Left renal cortex interstitium (tissue), 4 donors: ENCODE data around the gene TOLLIP. TPM values are rescaled to one million over a fixed set of nuclear protein-coding genes. Genes with fewer than 3 reads are reported as not detected.
"Not testable (repeated sequence)": the region's sequence is repeated elsewhere in the genome, so short reads cannot be mapped to it uniquely, and the experiment has no call there.

ENCODE experiments used
- DNase-seq, 4 donors: peaks; one replicate each; pipeline ENCODE4 v3.0.0-alpha.2; 2013; ENCODE audit warnings: low read depth in 4 of 4, low spot score in 2 of 4, missing footprints in 1 of 4
- polyA plus RNA-seq, 4 donors: library from polyadenylated mRNA; unstranded; fragments of 120-200 nt; gene quantifications; one replicate each; pipeline ENCODE4 v1.2.1, GENCODE V29; 2013; ENCODE audit not compliant: insufficient read length in 4 of 4

Gene TOLLIP
- 10 to 100 TPM; 33.0 to 51.5 (median 45.6) TPM for polyA plus RNA-seq

DNA sequence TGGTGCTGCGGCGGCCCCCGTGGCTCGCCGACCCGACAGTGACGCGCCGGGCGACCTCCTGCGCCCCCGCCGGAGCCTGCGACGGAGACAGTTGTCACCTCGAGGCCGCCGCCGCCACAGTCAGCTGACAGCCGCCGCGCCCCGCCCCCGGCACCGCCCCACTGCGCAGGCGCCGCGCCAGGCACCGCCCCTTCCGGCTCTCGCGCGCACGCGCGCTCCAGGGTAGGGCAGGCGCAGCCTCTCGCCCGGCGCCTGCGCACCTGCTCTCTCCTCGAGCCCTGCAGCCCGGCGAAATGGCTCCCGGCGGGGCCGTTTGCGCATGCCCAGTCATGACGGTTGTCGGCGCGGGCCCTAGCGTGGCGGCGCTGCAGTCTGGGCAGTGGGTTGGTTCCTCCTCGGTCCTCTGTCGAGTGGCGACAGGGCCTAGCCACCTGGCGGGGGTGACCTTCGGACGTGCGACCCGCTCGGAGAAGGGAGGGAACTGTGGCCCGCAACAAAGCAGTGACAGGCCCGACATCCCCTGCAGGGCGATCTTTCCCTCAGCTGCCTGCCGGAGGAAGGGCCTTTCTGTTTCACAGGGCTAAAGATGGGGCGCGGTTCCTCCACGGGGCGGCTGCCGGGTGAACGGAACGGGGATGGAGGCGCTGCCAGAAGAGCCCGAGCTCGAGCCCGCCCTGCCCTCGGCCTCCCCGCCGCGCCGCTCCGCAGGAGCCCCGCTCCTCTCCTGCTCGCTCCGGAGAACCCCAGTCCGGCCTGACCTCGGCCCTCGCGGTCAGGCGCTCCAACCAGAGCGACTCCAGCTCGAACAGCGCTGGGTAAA lies at the start of gene TOLLIP:
TSS of gene TOLLIP (minus strand) at position 135 of the 820 bp plus-strand sequence. CDS start at position 1, 134 bp downstream.
- DNase-seq: peak; percentile 80 to 92 (median 85)

DNA sequence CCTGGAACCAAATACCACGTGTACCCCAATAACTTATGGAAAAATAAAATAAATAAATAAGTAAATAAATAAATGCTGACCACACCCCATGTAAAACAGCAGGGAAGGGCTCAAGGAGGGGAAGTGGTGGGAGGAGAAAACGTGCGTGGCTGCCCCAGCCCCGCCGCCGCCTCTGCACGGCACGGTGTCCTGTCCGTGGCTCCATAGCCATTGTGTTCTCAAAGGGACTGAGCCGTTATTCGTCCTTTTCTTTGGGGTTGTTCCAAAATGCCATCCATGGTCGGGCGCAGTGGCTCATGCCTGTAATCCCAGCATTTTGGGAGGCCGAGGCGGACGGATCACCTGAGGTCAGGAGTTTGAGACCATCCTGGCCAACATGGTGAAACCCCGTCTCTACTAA lies 49.5 kb upstream of the TOLLIP start:
- not testable (repeated sequence) for DNase-seq

DNA sequence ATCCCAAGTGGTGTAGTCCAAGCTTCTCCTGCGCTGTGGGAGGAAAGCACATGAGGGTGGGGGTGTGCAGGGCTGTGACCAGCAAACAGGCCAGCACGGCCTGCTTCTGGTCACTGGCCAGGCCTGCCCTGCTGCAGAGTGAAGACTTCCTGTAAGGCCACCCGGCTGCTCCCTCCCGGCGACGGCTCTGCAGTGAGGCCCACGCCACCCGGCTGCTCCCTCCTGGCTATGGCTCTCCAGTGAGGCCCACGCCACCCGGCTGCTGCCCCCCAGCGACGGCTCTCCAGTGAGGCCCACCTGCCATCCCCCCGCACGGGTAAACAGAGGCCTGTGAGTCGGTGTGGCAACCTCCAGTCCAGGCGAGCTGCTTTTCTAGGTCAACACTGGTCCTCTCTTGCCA lies 48.9 kb upstream of the TOLLIP start:
- no peak for DNase-seq

DNA sequence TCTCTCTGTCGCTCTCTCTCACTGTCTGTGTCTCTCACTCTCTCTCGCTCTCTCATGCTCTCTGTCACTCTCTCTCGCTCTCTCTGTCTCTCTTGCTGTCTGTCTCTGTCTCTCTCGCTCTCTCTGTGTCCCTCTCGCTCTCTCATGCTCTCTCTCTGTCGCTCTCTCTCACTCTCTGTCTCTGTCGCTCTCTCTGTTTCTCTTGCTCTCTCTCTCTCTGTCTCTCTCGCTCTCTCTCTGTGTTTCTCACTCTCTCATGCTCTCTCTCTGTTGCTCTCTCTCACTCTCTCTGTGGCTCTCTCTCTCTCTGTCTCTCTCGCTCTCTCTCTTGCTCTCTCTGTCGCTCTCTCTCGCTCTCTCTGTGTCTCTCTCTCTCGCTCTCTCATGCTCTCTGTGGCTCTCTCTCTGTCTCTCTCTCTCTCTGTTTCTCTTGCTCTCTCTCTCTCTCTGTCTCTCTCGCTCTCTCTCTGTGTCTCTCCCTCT lies 47.1 kb upstream of the TOLLIP start:
- DNase-seq: no peak

DNA sequence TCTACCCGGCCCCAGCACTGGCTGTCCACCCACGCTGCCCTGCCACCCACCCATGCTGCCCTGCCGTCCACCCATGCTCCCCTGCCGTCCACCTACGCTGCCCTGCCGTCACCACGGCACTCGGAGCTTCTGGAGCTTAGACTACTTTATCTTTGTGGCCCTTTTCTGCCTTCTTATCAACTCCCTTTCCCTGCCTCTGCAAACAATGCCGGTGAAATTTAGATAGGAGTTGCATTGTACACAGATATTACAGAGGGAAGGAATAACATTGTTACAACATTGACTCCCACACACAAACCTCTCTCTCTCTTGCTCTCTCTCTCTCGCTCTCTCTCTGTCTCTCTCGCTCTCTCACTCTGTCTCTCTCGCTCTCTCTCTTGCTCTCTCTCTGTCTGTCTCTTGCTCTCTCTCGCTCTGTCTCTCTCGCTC lies 46.6 kb upstream of the TOLLIP start:
- no peak for DNase-seq

DNA sequence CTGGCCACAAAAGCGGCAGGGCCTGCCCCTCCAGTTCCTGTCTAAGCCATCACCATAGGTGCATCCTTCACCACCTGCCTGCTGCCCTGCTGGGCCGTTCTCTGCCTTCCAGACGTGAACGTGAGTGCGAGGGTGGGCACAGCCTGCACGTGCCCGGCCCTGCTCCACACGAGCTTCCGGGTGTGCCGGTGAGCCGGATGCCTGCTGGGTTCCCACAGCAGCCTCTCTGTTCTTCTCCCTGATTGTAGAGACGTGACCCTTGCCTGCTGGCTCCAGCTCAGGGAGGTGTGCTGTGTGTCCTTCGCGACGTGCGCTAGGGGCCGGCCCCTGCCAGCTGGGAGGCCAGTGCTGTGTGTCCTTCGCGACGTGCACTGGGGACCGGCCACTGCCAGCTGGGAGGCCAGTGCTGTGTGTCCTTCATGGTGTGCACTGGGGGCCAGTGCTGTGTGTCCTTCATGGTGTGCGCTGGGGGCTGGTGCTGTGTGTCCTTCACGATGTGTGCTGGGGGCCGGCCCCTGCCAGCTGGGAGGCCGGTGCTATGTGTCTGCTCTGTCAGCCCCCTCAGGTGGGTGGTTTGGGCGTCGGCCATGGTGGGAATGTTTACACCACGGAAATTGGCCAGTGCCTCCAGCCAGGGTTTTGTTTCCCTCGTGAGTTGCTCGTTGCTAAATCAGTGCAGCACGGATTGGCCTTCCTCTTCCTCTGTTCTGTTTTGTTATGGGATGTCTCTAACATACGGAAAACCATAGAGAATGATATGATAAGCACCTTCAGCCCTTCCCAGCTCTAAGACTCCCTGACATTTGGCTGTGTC lies 44.9 kb upstream of the TOLLIP start:
- no peak for DNase-seq

DNA sequence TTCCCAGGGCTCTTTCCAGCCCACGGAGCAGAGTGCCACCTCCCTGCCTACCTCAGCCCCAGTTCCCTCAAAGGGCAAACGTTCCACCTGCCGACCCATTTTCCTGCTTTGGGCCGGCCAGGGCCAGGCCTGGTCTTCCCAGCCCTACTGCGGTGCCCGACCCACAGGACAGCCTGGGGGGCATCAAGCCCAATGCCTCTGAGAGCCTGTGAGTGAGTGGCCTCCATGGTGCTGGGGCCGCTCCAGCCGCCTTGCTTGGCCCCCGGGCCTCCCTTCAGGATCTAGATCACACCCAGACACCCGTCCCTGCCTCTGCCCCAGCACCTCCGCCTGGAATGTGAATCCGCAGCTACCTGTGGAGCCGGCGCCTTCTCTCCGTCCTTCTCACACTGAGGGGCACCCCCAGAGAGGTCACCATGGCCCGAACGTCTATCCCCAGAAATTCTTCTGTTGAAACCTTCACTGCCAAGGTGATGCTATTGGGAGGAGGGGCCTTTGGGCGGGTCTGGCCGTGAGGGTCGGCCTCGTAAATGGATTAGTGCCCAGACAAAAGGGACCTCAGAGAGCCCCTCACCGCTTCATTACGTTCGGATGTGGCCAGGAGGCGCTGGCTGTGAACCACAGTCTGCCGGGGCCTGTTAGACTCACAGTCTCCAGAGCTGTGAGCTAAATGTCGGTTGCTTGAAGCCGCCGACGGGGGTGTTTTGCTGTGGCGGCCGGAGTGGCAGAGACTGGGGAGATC lies 44.1 kb upstream of the TOLLIP start:
- no peak for DNase-seq

DNA sequence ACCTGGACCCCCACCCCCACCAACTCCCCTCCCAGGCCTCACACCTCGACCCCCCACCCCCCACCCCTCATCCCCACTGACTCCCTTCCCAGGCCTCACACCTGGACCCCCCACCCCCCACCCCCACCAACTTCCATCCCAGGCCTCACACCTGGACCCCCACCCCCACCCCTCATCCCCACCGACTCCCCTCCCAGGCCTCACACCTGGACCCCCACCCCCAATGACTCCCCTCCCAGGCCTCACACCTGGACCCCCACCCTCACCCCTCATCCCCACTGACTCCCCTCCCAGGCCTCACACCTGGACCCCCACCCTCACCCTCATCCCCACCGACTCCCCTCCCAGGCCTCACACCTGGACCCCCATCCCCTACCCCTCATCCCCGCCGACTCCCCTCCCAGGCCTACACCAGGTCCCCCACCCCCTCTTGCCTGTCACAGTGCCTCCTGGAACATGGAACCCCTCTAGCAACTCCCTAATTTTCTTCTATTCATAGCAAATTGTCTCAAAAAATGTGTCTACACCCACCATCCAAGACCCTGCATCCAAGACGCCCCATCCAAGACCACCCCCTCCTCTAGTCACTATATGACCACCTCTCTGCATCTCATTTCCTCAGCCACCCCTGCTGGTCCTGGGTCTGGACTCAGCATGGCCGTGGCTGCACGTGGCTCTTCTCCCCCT lies 43.4 kb upstream of the TOLLIP start:
- no peak for DNase-seq

DNA sequence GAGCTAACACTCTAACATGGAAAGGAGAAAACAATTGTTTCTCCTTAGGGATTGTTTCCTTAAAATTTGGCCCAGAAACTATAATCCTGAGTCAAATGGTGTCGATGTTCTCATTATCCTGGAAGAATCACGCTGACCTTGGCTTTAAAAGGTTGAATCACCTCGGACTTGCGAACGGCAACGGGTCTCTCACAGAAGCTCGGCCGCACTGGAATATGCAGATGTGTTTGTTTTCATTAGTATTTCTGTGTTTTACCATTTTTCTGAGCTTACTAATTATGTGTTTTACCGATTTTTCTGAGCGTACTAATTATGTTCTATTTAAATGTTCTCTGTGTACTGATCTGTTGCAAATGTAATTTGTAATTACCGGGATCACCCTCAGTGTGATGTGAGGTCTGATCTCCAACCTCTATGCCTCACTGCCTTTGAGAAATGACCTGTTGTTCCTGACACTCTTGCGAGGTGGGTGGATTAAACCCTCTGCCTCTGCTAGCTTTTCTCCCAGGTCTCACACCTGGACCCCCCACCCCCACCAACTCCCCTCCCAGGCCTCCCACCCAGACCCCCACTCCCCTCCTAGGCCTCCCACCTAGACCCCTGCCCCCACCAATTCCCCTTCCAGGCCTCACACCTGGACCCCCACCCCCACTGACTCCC lies 42.0 kb upstream of the TOLLIP start:
- DNase-seq: no peak

DNA sequence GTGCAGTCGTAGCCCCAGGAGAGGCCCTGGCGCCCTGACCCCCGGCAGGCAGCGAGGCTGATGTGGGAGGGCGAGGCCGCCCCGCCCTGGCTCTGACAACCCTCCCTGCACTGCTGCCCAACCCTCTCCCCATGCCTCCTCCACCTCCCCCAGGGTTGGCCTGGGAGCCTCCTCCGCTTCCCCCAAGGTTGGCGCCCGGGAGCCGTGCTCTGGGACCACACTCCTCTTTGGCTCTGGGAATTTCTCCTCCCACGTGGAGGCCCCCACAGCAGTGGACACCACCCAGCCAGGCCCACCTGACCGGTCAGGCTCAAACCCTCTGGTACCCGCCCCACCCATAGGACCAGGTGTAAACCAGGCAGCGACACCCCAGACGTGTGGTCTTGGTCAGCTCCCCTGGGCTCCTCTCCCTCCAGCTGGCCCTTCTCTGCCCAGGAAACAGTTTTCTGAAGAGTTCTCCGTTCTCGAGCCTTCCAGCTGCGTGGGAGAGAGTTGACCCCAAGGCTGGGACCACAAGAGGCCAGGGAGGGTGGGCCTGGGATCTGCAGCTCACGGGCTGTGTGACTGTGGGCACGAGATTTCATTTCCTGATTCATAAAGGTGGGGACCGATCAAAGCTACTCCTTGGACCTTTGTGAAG lies 40.8 kb upstream of the TOLLIP start:
- no peak for DNase-seq

DNA sequence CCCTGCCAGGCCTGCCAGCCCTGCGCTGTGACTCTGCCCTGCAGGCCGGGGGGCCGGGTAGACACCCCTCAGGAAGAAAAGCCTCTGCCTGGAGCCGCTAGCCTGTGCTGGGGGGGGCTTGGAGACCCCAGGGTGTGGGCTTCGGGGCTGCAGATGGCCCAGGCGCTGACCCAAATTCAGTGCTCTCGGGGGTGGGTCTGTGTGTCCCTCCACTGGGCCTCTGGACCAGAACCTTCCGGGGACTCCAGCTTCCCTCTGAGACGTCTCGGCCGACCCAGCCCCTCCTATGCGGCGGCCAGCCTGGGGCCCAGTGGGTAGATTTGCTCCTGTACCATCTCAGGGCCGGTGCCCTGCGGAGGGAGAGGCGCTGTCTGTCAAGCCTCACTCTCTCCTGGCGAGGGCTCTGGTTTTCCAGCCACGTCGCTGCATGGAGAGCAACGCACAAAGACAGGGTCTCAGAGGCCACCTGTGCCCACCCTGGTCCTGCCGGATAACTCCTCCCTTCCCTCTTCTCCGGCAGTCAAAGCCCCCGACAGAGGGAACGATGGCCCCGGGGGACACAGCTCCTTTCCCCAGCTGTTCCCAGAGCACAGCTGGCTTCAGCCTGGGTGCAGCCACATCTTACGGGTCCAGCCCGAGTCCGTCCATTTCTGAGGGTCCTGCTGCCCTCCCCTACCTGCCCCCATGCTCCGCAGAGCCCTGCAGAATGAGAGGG lies 40.1 kb upstream of the TOLLIP start:
- DNase-seq: no peak

DNA sequence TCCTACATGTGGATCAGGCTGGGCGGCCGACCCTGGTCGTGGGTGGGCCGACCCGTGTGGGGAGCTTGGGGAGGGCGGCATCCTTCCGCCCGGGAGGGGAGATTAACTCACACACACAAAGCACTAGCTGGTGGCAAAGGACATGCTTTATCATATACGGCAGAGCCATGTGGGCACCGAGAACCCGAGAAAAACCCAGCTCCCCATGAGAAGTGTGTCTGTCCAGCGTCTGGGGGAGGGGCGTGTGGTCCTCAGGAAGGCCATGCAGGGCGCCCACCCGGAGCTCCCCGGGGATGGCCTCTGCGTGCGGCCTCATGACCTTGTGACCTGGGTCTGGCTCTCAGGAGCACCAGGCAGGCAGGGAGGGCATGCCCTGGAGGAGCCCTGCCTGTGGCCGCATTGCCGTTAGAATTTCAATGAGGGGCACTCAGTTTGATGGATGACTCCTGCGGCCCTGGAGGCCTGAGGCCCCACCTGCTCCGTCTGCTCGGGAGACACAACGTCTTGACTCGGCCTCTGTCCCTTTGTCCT lies 39.4 kb upstream of the TOLLIP start:
- no peak for DNase-seq

DNA sequence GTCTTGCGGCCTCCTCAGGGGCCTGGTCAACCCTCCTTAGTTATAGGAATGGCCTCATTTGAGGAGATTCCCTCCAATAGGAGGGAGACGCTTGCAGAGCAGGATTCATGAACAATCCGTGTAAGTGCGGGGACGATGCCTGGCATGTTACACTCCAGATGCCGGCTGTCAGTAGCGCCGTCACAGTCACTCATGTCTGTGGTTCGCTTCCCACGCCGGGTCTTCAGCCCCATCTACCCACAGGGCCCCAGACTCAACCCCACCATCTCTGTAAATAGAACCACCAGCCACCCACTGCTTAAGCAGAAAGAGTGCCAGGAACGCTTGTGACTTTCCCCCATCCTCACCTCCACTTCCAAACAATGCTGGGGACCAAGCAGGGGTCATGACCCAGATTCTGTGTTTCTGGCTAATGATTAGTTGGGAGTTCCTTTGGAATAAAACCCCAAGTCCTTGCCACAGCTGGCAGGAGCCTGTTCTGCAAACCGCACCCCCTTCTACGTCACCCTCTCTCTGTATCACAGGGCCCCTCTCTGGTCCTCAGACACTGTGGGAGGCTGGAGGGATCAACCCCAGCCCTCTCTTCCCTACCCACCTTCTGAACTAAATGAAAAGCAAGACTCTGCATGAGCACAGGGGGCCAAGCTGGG lies 38.8 kb upstream of the TOLLIP start:
- DNase-seq: no peak

DNA sequence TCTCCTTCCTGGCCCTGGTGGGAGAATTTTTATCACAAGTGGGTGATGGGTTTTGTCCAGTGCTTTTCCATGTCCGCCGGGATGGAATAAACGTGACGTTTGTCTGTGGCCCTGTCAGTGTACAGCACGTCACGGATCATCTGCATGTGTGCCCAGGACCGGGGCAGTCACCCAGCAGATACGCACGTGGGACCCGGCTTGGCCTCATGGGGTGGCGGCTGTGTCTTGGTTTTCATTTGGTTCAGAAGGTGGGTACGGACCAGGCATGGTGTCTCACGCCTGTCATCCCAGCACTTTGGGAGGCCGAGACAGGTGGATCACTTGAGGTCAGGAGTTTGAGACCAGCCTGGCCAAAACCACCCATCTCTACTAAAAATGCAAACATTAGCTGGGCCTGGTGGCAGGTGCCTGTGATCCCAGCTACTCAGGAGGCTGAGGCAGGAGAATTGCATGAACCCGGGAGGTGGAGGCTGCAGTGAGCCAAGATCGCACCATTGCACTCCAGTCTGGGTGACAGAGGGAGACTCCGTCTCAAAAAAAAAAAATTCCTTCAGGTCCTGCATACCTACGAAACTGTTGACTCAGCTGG lies 38.1 kb upstream of the TOLLIP start:
- not testable (repeated sequence) for DNase-seq

DNA sequence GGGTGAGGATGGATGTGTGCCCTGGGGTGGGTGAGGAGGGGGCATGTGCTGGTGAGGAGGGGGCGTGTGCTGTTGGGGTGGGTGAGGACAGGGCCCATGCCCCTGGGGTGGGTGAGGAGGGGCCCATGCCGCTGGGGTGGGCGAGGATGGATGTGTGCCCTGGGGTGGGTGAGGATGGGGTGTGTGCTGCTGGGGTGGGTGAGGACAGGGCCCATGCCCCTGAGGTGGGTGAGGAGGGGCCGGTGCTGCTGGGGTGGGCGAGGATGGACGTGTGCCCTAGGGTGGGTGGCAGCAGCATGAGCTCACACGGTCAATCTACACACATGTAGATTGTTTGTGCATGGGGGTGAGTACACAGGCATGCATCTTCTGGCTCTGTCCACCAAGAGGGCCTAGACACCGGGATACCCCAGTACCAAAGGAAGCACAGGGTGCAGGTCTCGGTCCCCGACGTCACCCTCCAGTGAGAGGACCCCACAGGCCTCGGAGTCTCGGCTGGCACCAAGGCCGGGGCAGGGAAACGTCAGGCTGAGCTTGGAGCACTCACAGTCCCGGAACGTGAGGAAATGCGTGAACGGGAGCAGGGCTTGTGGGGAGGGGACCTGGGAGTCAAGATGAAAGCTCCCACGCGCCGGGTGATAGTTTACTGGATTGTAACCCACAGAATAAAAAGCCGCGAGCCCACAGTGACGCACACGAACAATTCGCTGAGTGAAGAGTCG lies 37.4 kb upstream of the TOLLIP start:
- DNase-seq: no peak

DNA sequence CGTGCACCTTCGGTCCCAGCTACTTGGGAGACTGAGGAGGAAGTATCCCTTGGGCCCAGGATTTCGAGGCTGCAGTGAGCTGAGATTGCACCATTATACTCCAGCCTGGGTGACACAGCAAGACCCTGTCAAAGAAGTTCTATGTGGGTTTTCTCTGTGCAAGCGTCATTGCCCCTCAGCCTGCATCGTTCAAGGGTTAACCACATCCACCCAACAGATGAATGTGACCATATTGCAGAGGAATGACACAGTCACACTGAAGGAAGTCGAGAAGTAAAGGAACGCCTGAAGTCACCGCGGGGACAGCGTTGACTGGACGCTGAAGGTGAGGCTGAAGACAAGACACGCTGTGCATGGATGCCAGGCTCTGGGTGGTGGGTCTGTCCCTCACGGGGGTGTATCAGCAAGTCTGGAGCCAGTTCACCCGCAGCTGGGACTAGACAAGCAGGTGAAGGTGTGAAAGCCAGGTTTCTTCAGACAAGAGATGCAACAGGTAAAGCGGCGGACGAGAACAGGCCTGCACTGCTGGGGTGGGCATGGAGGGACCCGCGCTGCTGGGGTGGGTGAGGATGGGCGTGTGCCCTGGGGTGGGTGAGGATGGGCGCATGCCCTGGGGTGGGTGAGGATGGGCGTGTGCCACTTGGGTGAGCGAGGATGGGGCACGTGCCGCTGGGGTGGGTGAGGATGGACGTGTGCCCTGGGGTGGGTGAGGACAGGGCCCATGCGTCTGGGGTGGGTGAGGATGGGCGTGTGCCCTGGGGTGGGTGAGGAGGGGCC lies 36.5 kb upstream of the TOLLIP start:
- no peak for DNase-seq
